ENCODE measurements around the gene DCLRE1B.

The DCLRE1B gene

GRCh38 chr1:113904674-113905434 lies at the start of gene DCLRE1B, which contains the start of gene AP4B1:
Gene DCLRE1B, plus strand, starts transcription at chr1:113905326. Its CDS starts 261 bp downstream, at chr1:113905587.
Gene AP4B1, minus strand, starts transcription at chr1:113904799. Its CDS starts 82 bp downstream, at chr1:113904717.
- DNase-seq (ENCODE audit: extremely low spot score, insufficient read length, low read depth), result peak; percentile 89
- FAIRE-seq, result peak; percentile 97

GRCh38 chr1:113855630-113856400 lies 49.3 kb upstream of the DCLRE1B start:
- no peak for DNase-seq (ENCODE audit: extremely low spot score, insufficient read length, low read depth)
- no peak for FAIRE-seq

- no peak for FAIRE-seq
- no peak for DNase-seq (ENCODE audit: extremely low spot score, insufficient read length, low read depth)
Observed at GRCh38 chr1:113856401-113856790, 48.7 kb upstream of the DCLRE1B start.

DNA sequence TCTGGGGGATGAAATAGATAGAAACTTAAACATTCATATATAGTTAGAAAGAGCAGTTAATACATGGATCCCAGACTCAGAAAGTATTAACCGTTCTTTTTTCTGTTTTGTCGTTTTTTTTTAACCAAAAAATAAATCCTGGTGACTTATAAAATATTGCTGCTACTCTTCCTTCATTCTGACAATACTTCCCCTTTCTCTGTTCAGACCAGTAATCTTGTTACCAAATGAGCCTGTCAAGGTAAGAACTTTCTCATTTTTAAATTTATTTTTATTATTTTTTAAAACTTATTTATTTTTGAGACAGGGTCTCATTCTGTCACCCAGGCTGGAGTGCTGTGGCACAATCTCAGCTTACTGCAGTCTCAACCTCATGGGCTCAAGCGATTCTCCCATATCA lies 47.4 kb upstream of the DCLRE1B start:
- FAIRE-seq (no peak), DNase-seq (ENCODE audit: extremely low spot score, insufficient read length, low read depth) (no peak)

DNA sequence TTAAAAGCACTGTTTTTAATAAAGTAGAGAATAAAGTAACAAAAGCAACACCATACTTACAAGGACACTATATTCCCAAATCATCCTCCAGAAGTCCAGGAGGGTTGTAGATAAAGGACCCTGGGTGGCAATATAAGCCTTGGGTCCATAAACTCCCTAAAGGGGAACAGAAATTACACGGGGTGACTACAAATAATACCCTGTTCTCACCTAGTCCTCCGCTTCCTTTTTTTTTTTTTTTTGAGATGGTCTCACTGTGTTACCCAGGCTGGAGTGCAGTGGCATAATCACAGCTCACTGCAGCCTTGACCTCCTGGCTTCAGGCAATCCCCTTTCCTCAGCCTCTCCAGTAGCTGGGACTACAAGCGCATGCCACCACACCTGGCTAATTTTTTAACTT lies 46.7 kb upstream of the DCLRE1B start:
- DNase-seq (ENCODE audit: extremely low spot score, insufficient read length, low read depth) (no peak), FAIRE-seq (peak; percentile 9)

- no peak for DNase-seq (ENCODE audit: extremely low spot score, insufficient read length, low read depth)
- no peak for FAIRE-seq
Observed at GRCh38 chr1:113858982-113859381, 46.1 kb upstream of the DCLRE1B start.

DNA sequence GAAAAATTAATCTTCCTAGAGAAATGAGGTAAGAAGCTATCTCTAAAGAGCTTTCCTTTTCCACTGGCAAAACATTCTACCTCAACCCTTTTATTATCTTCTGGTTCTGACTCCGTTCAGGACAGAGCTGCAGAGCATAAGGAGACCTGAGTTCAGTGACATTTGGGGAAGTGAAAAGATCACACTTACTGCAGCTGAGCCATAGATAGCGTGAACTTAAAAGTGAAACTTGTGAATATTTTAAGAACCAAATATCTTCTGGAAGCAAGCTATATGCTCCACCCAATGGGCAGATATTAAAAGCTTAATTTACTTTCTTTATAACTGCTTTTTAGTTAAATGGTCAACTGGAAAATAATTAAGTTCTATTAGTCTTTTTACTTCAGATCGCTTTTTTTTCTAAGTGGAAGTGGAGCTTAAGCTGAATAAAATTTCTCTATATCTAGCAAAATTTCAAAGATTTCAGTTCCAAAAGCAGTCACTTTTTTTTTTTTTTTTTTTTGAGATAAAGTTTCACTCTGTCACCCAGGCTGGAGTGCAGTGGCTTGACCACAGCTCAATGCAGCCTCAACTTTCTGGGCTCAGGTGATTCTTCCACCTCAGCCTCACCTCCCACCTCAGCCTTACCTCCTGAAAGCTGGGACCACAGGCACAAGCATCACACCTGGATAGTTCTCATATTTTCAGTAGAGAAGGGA lies 45.5 kb upstream of the DCLRE1B start:
- FAIRE-seq (peak; percentile 88), DNase-seq (ENCODE audit: extremely low spot score, insufficient read length, low read depth) (no peak)

- FAIRE-seq, result no peak
- no peak for DNase-seq (ENCODE audit: extremely low spot score, insufficient read length, low read depth)
Observed at GRCh38 chr1:113860891-113861290, 44.2 kb upstream of the DCLRE1B start.

GRCh38 chr1:113861641-113862040 lies 43.5 kb upstream of the DCLRE1B start:
- FAIRE-seq (no peak), DNase-seq (ENCODE audit: extremely low spot score, insufficient read length, low read depth) (no peak)

DNA sequence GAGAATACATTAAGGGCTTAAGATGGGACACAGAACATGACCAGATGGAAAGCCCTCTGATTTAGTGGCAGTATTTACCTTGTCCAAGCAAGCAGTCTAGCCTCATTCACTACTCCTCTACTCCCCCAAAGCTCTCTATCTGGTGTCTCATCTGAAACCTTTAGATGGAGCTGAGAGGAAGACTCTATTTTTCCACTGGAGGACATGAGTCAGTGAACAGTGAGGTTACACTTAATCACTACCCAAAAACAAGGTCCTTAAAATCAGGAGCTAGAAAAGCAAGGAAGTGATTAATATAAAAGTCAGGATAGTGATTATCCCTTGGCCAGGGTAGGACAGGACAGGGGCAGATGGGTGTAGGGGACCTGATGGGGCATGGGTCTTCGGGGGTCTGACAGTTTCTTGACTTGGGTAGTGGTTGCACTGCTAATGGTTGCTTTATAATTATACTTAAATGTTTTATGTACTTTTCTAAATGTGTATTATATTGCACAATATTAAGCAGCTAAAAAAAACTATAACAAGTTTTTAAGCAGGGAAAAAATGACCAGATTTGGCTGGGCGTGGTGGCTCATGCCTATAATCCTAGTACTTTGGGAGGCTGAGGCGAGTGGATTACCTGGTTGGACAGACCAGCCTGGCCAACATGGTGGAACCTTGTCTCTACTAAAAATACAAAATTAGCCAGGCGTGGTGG lies 36.6 kb upstream of the DCLRE1B start:
- DNase-seq (ENCODE audit: extremely low spot score, insufficient read length, low read depth) (no peak), FAIRE-seq (no peak)

DNA sequence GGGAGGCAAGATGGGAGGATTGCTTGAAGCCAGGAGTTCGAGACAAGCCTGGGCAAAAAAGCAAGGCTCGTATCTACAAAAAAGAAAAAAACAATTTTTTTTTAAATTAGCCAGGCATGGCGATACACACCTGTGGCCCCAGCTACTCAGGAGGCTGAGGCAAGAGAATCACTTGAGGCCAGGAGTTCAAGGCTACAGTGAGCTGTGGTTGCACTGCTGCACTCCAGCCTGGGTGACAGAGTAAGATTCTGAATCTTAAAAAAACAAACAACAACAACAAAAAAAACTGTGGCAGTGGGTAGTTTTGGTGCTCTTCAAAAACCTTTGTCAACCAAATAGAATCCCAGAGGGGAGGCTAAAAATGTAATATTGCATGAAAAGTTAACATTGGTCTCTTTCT lies 34.3 kb upstream of the DCLRE1B start:
- DNase-seq (ENCODE audit: extremely low spot score, insufficient read length, low read depth), result no peak
- peak; percentile 26 for FAIRE-seq

DNA sequence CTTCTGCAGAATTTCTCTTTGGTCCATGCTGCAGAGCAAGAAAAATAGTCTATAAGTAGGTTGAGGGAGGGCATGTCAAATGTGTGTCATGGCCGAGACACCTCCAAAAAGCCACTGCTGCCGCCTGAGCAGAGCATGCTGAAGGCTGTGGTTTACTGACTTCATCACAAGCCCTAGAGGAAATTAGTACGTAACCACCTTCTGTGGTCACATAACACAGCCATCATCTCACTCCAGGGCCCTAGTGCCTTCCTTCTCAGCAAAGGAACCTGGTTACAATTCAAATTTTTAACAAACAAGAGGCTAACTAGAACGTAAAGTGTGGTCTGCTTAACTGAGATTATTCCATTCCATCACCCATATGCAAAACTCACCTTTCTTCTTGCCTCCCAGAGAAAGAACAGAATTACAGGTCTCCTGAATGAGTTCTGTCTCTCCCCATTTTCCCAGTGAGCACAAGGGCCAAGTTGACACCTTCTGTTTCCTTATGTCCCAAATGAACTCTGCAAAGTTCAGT lies 33.5 kb upstream of the DCLRE1B start, which contains the start of gene PTPN22:
Gene PTPN22, minus strand, starts transcription at position 116 of the 517 bp plus-strand sequence.
- FAIRE-seq (peak; percentile 96), DNase-seq (ENCODE audit: extremely low spot score, insufficient read length, low read depth) (peak; percentile 29)

DNA sequence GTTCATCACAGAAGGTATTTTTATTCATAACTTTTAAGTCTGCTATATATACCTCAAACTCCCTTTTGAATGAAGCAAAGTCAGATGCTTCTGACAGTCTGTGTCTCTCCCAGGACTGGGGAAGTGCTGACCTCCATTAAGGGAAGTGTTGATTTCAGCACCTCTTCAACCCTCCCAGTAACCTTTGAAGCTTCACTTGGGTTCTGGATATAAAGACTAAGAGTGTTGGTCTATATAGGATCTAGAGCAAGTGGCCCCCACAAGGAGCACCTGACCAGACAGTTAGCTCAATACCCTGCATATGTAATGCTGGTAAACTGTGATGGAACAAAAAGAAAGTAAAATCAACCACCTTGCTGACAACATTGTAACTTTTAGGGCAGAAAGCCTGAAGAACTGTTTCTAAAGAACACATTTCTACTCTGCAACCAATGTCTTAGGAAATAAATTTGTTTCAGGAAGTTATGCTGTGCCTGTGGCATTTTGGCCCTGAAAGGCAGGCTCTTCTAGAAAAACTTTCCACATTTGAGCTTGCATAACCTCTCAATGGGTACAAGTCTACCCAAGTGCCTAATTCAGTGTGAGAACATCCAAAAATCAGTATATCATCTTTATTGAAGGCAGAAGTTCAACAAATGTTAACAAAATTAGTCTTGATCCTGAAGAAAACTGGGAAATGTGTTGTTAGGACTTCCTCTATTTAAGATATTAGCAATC lies 32.7 kb upstream of the DCLRE1B start:
- FAIRE-seq, result peak; percentile 53
- no peak for DNase-seq (ENCODE audit: extremely low spot score, insufficient read length, low read depth)

GRCh38 chr1:113874012-113874879 lies 30.9 kb upstream of the DCLRE1B start:
- no peak for DNase-seq (ENCODE audit: extremely low spot score, insufficient read length, low read depth)
- peak; percentile 83 for FAIRE-seq

DNA sequence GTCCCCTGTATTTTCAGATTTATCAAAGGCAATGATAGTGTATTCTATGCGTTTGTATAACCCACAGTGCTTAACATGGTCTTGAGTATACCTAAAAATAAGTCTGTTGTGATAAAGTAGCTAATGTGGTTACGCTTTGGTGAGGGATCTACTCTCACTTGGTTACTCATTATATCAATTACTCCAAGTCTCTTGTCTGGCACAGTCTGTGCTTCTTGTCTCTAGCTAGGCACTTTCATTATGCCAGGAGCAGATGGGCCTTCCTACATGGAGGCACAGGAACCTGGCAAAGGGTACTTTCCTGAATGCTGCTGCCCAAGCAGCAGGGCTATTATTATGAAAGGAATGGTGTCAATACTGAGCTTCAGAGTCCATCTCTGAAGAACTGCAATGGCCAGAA lies 29.4 kb upstream of the DCLRE1B start:
- DNase-seq (ENCODE audit: extremely low spot score, insufficient read length, low read depth) (peak; percentile 25), FAIRE-seq (peak; percentile 72)

GRCh38 chr1:113876176-113876575 lies 28.9 kb upstream of the DCLRE1B start:
- FAIRE-seq, result no peak
- DNase-seq (ENCODE audit: extremely low spot score, insufficient read length, low read depth), result no peak

DNA sequence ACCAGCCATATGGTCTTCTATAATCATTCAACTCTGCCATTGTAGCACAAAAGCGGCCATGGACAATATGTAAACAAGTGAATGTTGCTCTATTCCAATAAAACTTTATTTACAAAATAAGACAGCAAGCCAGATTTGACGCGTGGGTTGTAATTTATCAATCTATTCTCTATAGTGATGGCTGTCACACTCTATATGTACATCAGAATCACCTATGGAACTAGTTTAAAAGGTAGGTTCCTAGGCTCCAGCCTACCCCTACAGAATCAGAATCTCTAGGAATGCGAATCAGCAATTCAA lies 25.4 kb upstream of the DCLRE1B start:
- FAIRE-seq (no peak), DNase-seq (ENCODE audit: extremely low spot score, insufficient read length, low read depth) (no peak)

- DNase-seq (ENCODE audit: extremely low spot score, insufficient read length, low read depth), result no peak
- FAIRE-seq, result no peak
Observed at GRCh38 chr1:113881661-113882060, 23.5 kb upstream of the DCLRE1B start.
